ENCODE data around the gene CEP192. TPM values are rescaled to one million over a fixed set of nuclear protein-coding genes. Genes with fewer than 3 reads are reported as not detected.

CEP192 gene
- total RNA-seq, 1 experiment from 2014 or later = 24.3 TPM

GRCh38 chr18:12960853-12961397 is 30.2 kb upstream of the CEP192 start:
- Histone ChIP-seq H4K20me1 (ENCODE audit: insufficient read depth) (0 out of 2 replicates have a peak, but pooled peaks cover 10% of the 10 kb centered on the region), H3K27ac (ENCODE audit: low read depth, low read length) (no peak overlapping the region), H3K9me2 (ENCODE audit: insufficient read depth) (no peaks in the 10 kb centered on the region), H3K36me3 (ENCODE audit: control insufficient read depth in 1 of 2, insufficient read depth in 2 of 2, low read length in 2 of 2) (peaks cover 20 to 32% of the 10 kb centered on the region in 2 experiments), H3K4me1 (ENCODE audit: control insufficient read depth in 1 of 2, insufficient read depth in 2 of 2, low read length in 2 of 2) (no peaks in the 10 kb centered on the region), H3K4me2 (ENCODE audit: low read length) (no peak overlapping the region), H2AFZ (ENCODE audit: low read depth, low read length, poor library complexity, severe bottlenecking) (no peak overlapping the region), H3K79me2 (ENCODE audit: insufficient read depth, low read length) (peaks cover 72% of the 10 kb centered on the region), H3K27me3 (ENCODE audit: insufficient read depth, low read length) (no peaks in the 10 kb centered on the region), H3K9me3 (ENCODE audit: control insufficient read depth in 1 of 2, insufficient read depth in 1 of 2, low read depth in 1 of 2, low read length in 2 of 2) (no peaks in the 10 kb centered on the region), H3K9ac (ENCODE audit: low read length) (no peak overlapping the region), H3K4me3 (replicated peaks in 1 of 2; ENCODE audit: low read depth in 1 of 2, low read length in 2 of 2) (no peak overlapping the region)
- BruUV-seq (replicated peaks) = no TSS peak
- CTCF ChIA-PET = no interaction called here
- ATAC-seq (no peak), DNase-seq (ENCODE audit: low read depth, low spot score) (no peak)
- TF ChIP-seq CBX3 (IDR thresholded peaks at IDR 0.05; ENCODE audit: low read depth) (no peak), POLR2AphosphoS5 (IDR thresholded peaks at IDR 0.05; ENCODE audit: low read depth, low read length) (no peak), ZBTB33 (IDR thresholded peaks at IDR 0.05; ENCODE audit: extremely low read depth, insufficient replicate concordance, low read length) (no peak), EGR1 (IDR thresholded peaks at IDR 0.05; ENCODE audit: low read depth) (no peak), ZNF274 (IDR thresholded peaks at IDR 0.05; ENCODE audit: low read depth, low read length) (no peak), RAD21 (IDR thresholded peaks at IDR 0.05; ENCODE audit: low read depth) (no peak), SRF (IDR thresholded peaks at IDR 0.05; ENCODE audit: low read depth) (no peak), FOSL1 (IDR thresholded peaks at IDR 0.05; ENCODE audit: low read depth) (no peak), POLR2A (IDR thresholded peaks at IDR 0.05; ENCODE audit: borderline replicate concordance, extremely low read depth, insufficient read depth, insufficient read length) (no peak), SP1 (IDR thresholded peaks at IDR 0.05; ENCODE audit: low read depth) (no peak), TCF7L2 (IDR thresholded peaks at IDR 0.05; ENCODE audit: borderline replicate concordance, extremely low read depth, insufficient read depth, insufficient read length) (no peak), CTCF (IDR thresholded peaks at IDR 0.05 in 2 of 3, conservative IDR thresholded peaks at IDR 0.05 in 1 of 3; ENCODE audit: borderline replicate concordance in 1 of 3, insufficient read depth in 1 of 3, low read depth in 2 of 3, low read length in 2 of 3) (no peak), ELF1 (IDR thresholded peaks at IDR 0.05; ENCODE audit: borderline replicate concordance, low read depth) (no peak)
- intact Hi-C loops (cut with micrococcal nuclease) = no loop called here
- POLR2A ChIA-PET = no interaction called here
- RAD21 ChIA-PET (ENCODE audit: low non-redundant PET in 1 of 2, low total read pairs in 2 of 2, uncharacterized antibody in 2 of 2, unreplicated experiment in 2 of 2) = no interaction called here
